GM12865 (cell line): ENCODE measurements around the gene C11orf24.

ENCODE experiments used
- DNase-seq: peaks from one replicate; pipeline ENCODE4 v3.0.0; 2010; ENCODE audit warnings: low read depth
- H3K4me3 ChIP-seq: 2 replicates; pipeline ENCODE4 v1.5.1; 2011; ENCODE audit warnings: mild to moderate bottlenecking, low read depth, low read length, control low read depth
- CTCF ChIP-seq: IDR thresholded peaks from 2 replicates; pipeline ENCODE4 v1.5.1; 2011; ENCODE audit warnings: low read length, control low read depth, low read depth, inconsistent platforms; ENCODE audit not compliant: insufficient read depth; ENCODE audit errors: missing control alignments

Gene C11orf24

GRCh38 chr11:68212421-68213134 is 59.2 kb downstream of the C11orf24 start:
- peak overlapping the region; percentile 89 for H3K4me3 ChIP-seq
- peak; percentile 30 for TF ChIP-seq CTCF
- DNase-seq: peak; percentile 88

DNA sequence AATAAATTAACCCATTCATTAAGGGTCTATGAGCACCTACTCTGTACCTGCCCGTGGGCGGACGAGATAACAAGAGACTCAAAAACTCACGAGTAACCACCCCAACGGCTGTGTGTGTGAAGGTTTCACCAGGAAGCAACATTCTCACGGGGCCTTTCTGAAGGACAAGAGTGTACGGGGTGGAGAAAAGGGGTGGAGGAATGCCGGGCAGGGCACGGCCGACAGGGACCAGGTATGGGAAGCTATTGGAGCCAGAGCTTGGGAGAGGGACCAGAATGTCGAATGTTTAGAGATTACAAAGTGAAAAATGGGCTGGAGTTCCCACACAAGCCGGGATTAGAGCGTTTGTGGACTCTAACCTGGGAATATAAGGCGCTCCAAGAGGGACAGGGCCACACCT is 60.2 kb downstream of the C11orf24 start:
- peak overlapping the region; percentile 89; the same call in 1 of the 2 replicates for H3K4me3 ChIP-seq
- DNase-seq: no peak

More for the DNA sequence above, 60.2 kb downstream of the C11orf24 start:
- TF ChIP-seq CTCF: no peak
